Measurements from ENCODE around the gene L3MBTL2.

GRCh38 chr22:41217553-41218157, 12.5 kb downstream of the L3MBTL2 start:
- TF ChIP-seq, protein P1, sequence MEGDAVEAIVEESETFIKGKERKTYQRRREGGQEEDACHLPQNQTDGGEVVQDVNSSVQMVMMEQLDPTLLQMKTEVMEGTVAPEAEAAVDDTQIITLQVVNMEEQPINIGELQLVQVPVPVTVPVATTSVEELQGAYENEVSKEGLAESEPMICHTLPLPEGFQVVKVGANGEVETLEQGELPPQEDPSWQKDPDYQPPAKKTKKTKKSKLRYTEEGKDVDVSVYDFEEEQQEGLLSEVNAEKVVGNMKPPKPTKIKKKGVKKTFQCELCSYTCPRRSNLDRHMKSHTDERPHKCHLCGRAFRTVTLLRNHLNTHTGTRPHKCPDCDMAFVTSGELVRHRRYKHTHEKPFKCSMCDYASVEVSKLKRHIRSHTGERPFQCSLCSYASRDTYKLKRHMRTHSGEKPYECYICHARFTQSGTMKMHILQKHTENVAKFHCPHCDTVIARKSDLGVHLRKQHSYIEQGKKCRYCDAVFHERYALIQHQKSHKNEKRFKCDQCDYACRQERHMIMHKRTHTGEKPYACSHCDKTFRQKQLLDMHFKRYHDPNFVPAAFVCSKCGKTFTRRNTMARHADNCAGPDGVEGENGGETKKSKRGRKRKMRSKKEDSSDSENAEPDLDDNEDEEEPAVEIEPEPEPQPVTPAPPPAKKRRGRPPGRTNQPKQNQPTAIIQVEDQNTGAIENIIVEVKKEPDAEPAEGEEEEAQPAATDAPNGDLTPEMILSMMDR (IDR thresholded peaks at IDR 0.05) = no peak
- TF ChIP-seq POLR2A (IDR thresholded peaks at IDR 0.05) (peak; percentile 16), POLR2AphosphoS5 (IDR thresholded peaks at IDR 0.05) (peak; percentile 2)
